SK-N-SH (cell line): ENCODE data around the gene CHD6. TPM values are rescaled to one million over a fixed set of nuclear protein-coding genes. Genes with fewer than 3 reads are reported as not detected.

Source experiments
- CTCF ChIA-PET: fragments of 300-600, 350-600 bp; formaldehyde crosslinking; extraction: SDS; loops from one replicate; lab custom pipeline; 2021; lab: Yijun Ruan, JAX
- POLR2A ChIA-PET: fragments of 350-600 bp; sonication (Branson Sonifier 250); formaldehyde crosslinking; extraction: SDS; loops from one replicate; lab custom pipeline; 2020; ENCODE audit warnings: antibody characterized with exemption, inconsistent platforms; lab: Yijun Ruan, JAX
- DNase-seq: peaks from one replicate; pipeline ENCODE4 v3.0.0; 2012
- H2AFZ ChIP-seq: fragments of 200-600 bp; sonication (generic); 2 replicates; pipeline ENCODE4 v1.8.1; 2016; ENCODE audit warnings: antibody characterized with exemption, mild to moderate bottlenecking, low read depth
- H3F3A ChIP-seq: fragments of 200-600 bp; sonication (generic); replicated peaks from 2 replicates; pipeline ENCODE3; 2016; ENCODE audit warnings: antibody characterized with exemption, mild to moderate bottlenecking; ENCODE audit not compliant: insufficient read depth
- H3K27ac ChIP-seq, 2 experiments: fragments of 200-500 bp in 1 of 2; fragments of 200-600 bp in 1 of 2; sonication (Bioruptor generic) in 1 of 2; sonication (generic), shearing (Covaris generic) in 1 of 2; 2 replicates each; pipeline versions ENCODE4 v1.5.1 to v1.6.1; 2014 to 2016; ENCODE audit warnings: low read depth in 2 of 2, inconsistent platforms in 1 of 2, low read length in 1 of 2, mild to moderate bottlenecking in 1 of 2, mixed read lengths in 1 of 2
- H3K27me3 ChIP-seq: fragments of 200-600 bp; sonication (generic), shearing (Covaris generic); 2 replicates; pipeline ENCODE4 v1.6.1; 2016; ENCODE audit warnings: mixed run types; ENCODE audit not compliant: insufficient read depth
- H3K36me3 ChIP-seq, 2 experiments: fragments of 200-500 bp in 1 of 2; fragments of 200-600 bp in 1 of 2; sonication (Bioruptor generic) in 1 of 2; sonication (generic) in 1 of 2; replicated peaks in 1 of 2; 2 replicates each; pipeline versions ENCODE3 to v1.5.1; 2014 to 2016; ENCODE audit warnings: low read length in 1 of 2, mild to moderate bottlenecking in 1 of 2; ENCODE audit not compliant: insufficient read depth in 2 of 2, control insufficient read depth in 1 of 2
- H3K4me1 ChIP-seq, 2 experiments: fragments of 200-500 bp in 1 of 2; fragments of 200-600 bp in 1 of 2; sonication (Bioruptor generic) in 1 of 2; sonication (generic), shearing (Covaris generic) in 1 of 2; 2 replicates each; pipeline versions ENCODE4 v1.5.1 to v1.6.1; 2014 to 2016; ENCODE audit warnings: low read depth in 1 of 2, low read length in 1 of 2, mixed run types in 1 of 2; ENCODE audit not compliant: insufficient read depth in 2 of 2, control insufficient read depth in 1 of 2
- H3K4me2 ChIP-seq: fragments of 200-600 bp; sonication (generic), shearing (Covaris generic); 2 replicates; pipeline ENCODE4 v1.6.1; 2017; ENCODE audit warnings: mixed run types
- H3K4me3 ChIP-seq, 2 experiments: fragments of 200-500 bp in 1 of 2; fragments of 200-600 bp in 1 of 2; sonication (Bioruptor generic) in 1 of 2; sonication (generic), shearing (Covaris generic) in 1 of 2; 2 replicates each; pipeline versions ENCODE4 v1.5.1 to v1.8.1; 2014 to 2016; ENCODE audit warnings: low read depth in 2 of 2, inconsistent platforms in 1 of 2, low read length in 1 of 2, mild to moderate bottlenecking in 1 of 2, mixed read lengths in 1 of 2, moderate library complexity in 1 of 2
- H3K79me2 ChIP-seq: fragments of 200-600 bp; sonication (generic); 2 replicates; pipeline ENCODE4 v1.8.1; 2017; ENCODE audit warnings: mild to moderate bottlenecking; ENCODE audit not compliant: insufficient read depth
- H3K9ac ChIP-seq: fragments of 200-600 bp; sonication (generic); 2 replicates; pipeline ENCODE4 v1.6.1; 2017; ENCODE audit warnings: mixed run types
- H3K9me2 ChIP-seq: fragments of 200-600 bp; sonication (generic); 2 replicates; pipeline ENCODE4 v1.6.1; 2017; ENCODE audit warnings: mixed run types
- H3K9me3 ChIP-seq: fragments of 200-600 bp; sonication (generic); 2 replicates; pipeline ENCODE4 v1.6.1; 2017; ENCODE audit warnings: mixed run types, mild to moderate bottlenecking, moderate library complexity
- H4K20me1 ChIP-seq: fragments of 200-600 bp; sonication (generic); 2 replicates; pipeline ENCODE4 v1.6.1; 2017; ENCODE audit warnings: mild to moderate bottlenecking, mixed run types; ENCODE audit not compliant: insufficient read depth
- CTCF ChIP-seq: fragments of 200-600 bp; sonication (generic); IDR thresholded peaks from 2 replicates; pipeline ENCODE4 v1.6.1; 2017; ENCODE audit warnings: antibody characterized with exemption, mild to moderate bottlenecking, moderate library complexity
- ELF1 ChIP-seq: IDR thresholded peaks from 2 replicates; pipeline ENCODE4 v1.4.0; 2012
- EP300 ChIP-seq, 2 experiments: IDR thresholded peaks; 2 replicates each; pipeline versions ENCODE4 v1.4.0 to v1.6.1; 2012; ENCODE audit warnings: borderline replicate concordance in 1 of 2, low read depth in 1 of 2, low read length in 1 of 2
- FOSL2 ChIP-seq: IDR thresholded peaks from 2 replicates; pipeline ENCODE4 v1.4.0; 2012; ENCODE audit warnings: low read depth, mild to moderate bottlenecking, moderate library complexity, borderline replicate concordance
- FOXJ3 ChIP-seq: sonication (generic); formaldehyde crosslinking; IDR thresholded peaks from 2 replicates; pipeline ENCODE4 v1.5.1; 2020; ENCODE audit warnings: mild to moderate bottlenecking, missing genetic modification reagents
- FOXM1 ChIP-seq: IDR thresholded peaks from 2 replicates; pipeline ENCODE4 v1.4.0; 2012; ENCODE audit warnings: low read depth, mild to moderate bottlenecking
- GATA2 ChIP-seq: sonication (generic); formaldehyde crosslinking; IDR thresholded peaks from 2 replicates; pipeline ENCODE4 v1.5.0; 2020; ENCODE audit warnings: mild to moderate bottlenecking, missing genetic modification reagents
- IRF3 ChIP-seq: fragments of 150-350 bp; IDR thresholded peaks from 2 replicates; pipeline ENCODE4 v1.6.1; 2016; ENCODE audit warnings: mild to moderate bottlenecking, low read depth, low read length
- JUND ChIP-seq: IDR thresholded peaks from 2 replicates; pipeline ENCODE4 v1.4.0; 2012
- MAX ChIP-seq: IDR thresholded peaks from 2 replicates; pipeline ENCODE4 v1.4.0; 2012; ENCODE audit warnings: low read depth
- MEF2A ChIP-seq: IDR thresholded peaks from 2 replicates; pipeline ENCODE4 v1.4.0; 2012; ENCODE audit warnings: low read depth, borderline replicate concordance
- NRF1 ChIP-seq: IDR thresholded peaks from 2 replicates; pipeline ENCODE4 v1.6.1; 2012; ENCODE audit warnings: low read depth, mild to moderate bottlenecking, low read length
- RAD21 ChIP-seq: IDR thresholded peaks from 2 replicates; pipeline ENCODE4 v1.6.1; 2012; ENCODE audit warnings: mild to moderate bottlenecking, low read length
- RCOR1 ChIP-seq: fragments of 150-350 bp; IDR thresholded peaks from 2 replicates; pipeline ENCODE4 v1.6.1; 2017; ENCODE audit warnings: antibody characterized with exemption, low read length
- TEAD4 ChIP-seq: IDR thresholded peaks from 2 replicates; pipeline ENCODE4 v1.4.0; 2012; ENCODE audit warnings: mild to moderate bottlenecking, borderline replicate concordance; ENCODE audit not compliant: insufficient read depth
- USF2 ChIP-seq: fragments of 150-350 bp; IDR thresholded peaks from 2 replicates; pipeline ENCODE4 v1.6.1; 2017; ENCODE audit warnings: antibody characterized with exemption, low read length, low read depth, borderline replicate concordance
- YY1 ChIP-seq: IDR thresholded peaks from 2 replicates; pipeline ENCODE4 v1.4.0; 2012; ENCODE audit warnings: low read depth, mild to moderate bottlenecking
- ZBTB33 ChIP-seq: IDR thresholded peaks from 2 replicates; pipeline ENCODE4 v1.4.0; 2012; ENCODE audit warnings: low read depth, borderline replicate concordance
- WGBS: methylation state at CpG from one replicate; pipeline ENCODE4 v1.1.6; 2017; ENCODE audit warnings: low lambda C conversion rate; 5-methylcytosine and 5-hydroxymethylcytosine counted together
- polyA plus RNA-seq, 3 experiments: library from polyadenylated mRNA; depleted of rRNA; stranded (reverse); fragments of >200 nt; gene quantifications; 2 replicates each; pipeline ENCODE4 v1.2.3, GENCODE V29; 2012

Gene CHD6
- polyA plus RNA-seq, 1 of the 3 experiments (the other 2 are of a cell fraction), result 7.1 TPM

GRCh38 chr20:41406353-41406752 lies 211.8 kb downstream of the CHD6 start:
- Histone ChIP-seq H3K9me3 (no peaks in the 10 kb centered on the region), H3K9ac (no peak overlapping the region), H3K27me3 (no peaks in the 10 kb centered on the region), H2AFZ (no peak overlapping the region), H3F3A (no peaks in the 10 kb centered on the region), H3K4me2 (no peak overlapping the region), H4K20me1 (no peaks in the 10 kb centered on the region), H3K4me3 (no peak overlapping the region), H3K9me2 (no peaks in the 10 kb centered on the region), H3K4me1 (peaks cover 0 to 18% of the 10 kb centered on the region in 2 experiments; a peak in 1 of 4 replicates), H3K79me2 (no peaks in the 10 kb centered on the region), H3K27ac (no peak overlapping the region; a peak in 1 of 4 replicates), H3K36me3 (peaks cover 28 to 86% of the 10 kb centered on the region in 2 experiments)
- ChIA-PET CTCF (interaction anchor here (1.6 kb wide), 1 partner anchor 19 kb away, joined by 5 read pairs; no protein-coding TSS in a partner anchor), POLR2A (no interaction called here)
- TF ChIP-seq EP300 (IDR thresholded peaks at IDR 0.05; ENCODE audit: borderline replicate concordance in 1 of 2, low read depth in 1 of 2, low read length in 1 of 2), result no peak
- TF ChIP-seq YY1, result no peak
- TF ChIP-seq NRF1, result no peak
- no peak for TF ChIP-seq USF2
- TF ChIP-seq FOXM1, result no peak
- TF ChIP-seq FOSL2, result no peak
- TF ChIP-seq MAX, result no peak
- TF ChIP-seq MEF2A, result no peak
- no peak for TF ChIP-seq GATA2
- no peak for TF ChIP-seq RAD21
- no peak for TF ChIP-seq ZBTB33
- TF ChIP-seq JUND, result no peak
- TF ChIP-seq TEAD4, result no peak
- no peak for TF ChIP-seq ELF1
- no peak for TF ChIP-seq RCOR1
- no peak for TF ChIP-seq CTCF
- no peak for TF ChIP-seq FOXJ3 (CRISPR knock-in tag)
- no peak for TF ChIP-seq IRF3
- 95% methylated on average over 10 of the region's 10 CpGs for WGBS
- DNase-seq, result no peak
